Stimulated activated CD4-positive, alpha-beta T cell treated with anti-CD3 and anti-CD28 coated beads, Interleukin-2, amount 100 ng/mL, for 4 hours (primary cell): ENCODE data around the gene DECR2.
"Not testable (repeated sequence)": the region's sequence is repeated elsewhere in the genome, so short reads cannot be mapped to it uniquely, and the experiment has no call there.

Experiments used
- DNase-seq: peaks from one replicate; pipeline ENCODE4 v3.0.0-alpha.2; 2020; ENCODE audit warnings: low read depth

DECR2 gene

DNA sequence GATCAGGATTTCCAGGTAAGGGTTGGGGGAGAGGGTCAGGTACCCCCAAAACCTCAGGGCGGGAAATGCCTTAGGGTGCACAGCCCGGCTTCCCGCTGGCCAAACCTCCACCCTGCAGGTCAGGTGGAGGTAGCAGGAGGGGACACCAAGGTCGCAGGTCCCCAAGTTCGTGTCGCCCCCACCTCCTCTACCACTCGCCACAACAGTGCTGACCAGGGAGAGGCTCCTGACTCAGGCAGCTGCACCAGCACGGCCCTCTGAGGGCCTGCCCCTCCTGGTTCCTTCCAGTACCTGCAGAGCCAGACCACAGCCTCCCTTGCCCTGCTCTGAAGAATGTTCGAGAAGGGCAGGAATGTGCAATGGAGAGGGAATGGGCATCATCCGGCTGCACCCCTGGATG lies 35.2 kb upstream of the DECR2 start:
- DNase-seq = no peak

DNA sequence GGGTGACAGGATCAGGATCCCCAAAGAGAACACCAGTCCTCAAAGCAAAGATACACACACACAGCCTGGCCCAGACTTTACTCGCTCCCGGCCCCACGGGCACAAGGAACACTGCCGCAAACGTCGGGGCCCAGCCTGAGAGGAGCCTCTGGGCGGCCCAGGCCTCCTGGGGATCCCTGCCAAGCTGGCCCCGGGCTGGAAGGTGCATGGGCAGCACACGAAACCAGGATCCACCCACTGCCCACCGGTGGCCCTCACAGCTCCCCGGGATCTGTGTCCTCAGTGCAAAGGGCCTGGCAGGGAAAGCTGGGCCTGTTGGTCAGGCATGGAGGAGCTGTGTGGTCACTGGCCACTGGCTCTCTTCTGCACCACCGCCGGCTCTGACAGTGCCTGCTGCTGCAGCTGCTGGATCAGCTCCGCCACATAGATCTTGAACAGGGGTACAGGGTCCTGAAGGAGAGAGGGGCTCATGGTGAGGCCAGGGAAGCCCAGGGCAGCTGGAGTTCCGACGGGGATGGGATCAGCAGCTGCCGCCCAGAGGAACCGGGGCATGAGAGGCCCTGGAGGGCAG lies 34.3 kb upstream of the DECR2 start:
- DNase-seq = no peak

DNA sequence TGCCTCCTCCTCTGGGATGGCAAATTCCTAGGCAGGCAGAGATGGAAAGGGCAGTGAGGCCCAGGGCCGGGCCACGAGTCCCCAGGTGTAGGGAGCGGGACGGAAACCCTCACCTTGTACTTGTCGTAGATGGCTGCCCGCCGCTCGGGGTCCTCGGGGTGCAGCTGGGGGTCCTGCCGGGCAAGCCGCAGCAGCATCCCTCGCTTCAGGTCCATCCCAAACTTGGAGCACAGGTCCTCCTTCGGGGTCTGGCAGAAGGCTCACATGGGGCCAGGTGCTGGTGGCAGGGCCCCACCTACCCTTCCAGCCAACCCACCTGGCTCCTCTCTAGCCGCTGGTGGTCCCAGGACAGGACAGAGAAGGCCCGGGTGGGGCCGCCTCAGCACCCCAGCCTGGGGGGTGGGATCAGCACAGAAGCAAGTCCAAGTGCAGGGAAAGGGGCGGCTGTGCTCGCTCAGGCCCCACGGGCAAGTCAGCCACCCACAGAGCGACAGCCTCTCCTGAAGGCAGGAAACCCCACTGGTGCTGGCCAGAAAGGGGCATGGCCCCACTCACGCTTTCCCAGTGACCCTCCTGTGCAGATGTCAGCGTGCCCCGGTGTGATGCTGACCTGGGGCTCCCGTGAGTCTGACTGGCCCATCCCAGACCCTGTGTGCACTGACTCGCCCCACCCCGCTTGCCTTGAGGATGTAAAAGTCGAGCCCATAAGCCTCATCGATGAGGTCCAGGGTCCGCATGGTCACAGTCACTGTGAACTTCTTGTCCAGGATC lies 33.1 kb upstream of the DECR2 start:
- no peak for DNase-seq

DNA sequence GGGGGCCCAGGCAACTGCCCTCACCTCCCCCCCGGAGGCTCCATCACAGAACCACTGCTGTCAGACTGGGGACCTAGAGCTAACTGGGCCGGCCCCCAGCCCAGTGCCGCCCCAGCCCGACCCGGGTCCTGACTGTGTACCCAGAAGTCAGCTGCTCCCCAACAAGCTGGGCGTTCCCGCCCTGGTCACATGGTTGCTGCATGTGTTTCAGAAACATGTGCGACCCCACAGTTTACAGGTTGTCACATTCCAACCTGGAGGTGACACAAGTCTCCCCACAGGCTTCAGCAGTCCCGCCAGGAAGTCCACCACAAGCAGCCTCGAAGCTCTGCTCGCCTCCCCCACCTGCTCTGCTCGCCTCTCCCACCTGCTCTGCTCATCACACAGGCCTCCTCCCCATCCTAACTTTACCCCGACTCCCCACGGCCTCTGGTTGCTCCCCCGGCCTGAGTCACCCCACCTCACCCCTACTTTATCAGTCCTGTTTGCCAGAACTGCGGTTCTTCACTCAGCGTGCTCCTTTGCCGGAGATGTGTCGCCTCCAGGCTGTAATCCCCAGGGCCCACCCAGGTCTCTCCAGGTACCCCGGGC lies 32.3 kb upstream of the DECR2 start:
- no peak for DNase-seq

DNA sequence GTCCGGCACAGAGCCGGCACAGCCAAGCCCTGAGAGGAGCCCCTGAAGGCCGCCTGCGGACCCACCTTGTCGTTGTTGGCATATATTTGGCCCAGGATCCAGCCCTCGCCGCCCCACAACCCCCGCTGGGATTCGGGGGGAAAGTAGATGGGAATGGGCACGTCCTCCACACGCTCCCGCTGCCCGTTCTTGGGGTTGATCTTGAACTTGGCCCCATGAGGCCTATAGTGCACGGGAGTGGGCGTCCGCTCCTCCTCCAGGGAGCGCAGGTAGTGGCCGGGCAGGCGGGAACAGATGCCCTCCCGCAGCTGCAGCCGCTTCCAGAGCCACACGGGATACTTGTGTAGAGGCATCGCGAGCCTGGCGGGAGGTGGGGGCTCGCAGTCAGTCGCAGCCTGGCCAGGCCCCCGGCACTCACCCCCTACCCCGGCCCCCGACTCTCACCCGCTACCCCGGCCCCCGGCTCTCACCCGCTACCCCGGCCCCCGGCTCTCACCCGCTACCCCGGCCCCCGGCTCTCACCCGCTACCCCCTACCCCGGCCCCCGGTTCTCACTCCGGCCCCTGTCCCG lies 31.7 kb upstream of the DECR2 start:
- no peak for DNase-seq

DNA sequence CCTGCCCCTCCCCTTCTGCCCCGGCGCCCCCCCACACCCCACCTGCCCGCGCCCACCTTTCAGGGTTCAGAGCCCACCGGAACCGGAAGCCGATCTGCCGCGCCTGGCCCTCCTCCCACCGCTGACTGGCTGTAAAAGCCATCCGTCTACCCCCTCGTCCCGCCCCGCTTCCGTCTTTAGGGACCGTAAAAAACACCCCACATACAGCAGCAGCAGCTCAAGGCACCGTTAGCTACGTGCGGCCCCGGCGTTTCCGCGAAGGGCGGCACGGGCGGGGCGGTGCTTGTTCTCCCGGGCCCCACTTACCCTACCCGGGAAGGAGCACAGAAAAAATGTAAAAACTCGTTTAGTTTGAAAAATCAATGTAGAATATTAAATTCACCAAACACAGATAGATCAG lies 31.2 kb upstream of the DECR2 start, which contains the start of gene MRPL28:
Gene MRPL28, minus strand, starts transcription at position 96 of the 400 bp plus-strand sequence. CDS start 320 bp downstream, outside the sequence.
- peak; percentile 89 for DNase-seq

DNA sequence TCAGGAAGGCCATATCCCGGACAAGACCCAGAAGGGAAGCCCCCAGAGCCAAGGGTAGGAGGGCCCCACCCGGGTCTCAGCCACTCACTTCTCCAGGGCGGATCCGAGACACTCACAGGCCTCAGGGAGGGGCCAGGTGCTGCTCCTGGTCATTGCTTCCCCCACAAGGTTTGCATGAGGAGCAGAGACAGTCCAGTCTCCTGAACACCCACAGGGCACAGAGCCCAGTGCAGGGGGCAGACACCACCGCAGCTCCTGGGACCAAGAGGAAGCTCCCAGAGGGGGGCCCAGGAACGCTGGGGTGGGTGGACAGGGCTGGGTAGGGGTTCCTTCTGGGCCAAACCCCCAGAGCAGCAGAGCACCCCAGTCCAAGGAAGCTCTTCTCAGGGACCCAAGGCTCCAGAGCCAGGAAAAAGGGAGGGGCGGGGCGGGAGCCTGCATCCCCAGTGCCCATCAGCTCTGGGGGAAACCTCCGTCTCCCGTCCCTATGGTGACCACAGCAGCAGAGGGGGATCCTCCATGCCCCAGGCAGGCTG lies 30.6 kb upstream of the DECR2 start:
- DNase-seq = no peak

DNA sequence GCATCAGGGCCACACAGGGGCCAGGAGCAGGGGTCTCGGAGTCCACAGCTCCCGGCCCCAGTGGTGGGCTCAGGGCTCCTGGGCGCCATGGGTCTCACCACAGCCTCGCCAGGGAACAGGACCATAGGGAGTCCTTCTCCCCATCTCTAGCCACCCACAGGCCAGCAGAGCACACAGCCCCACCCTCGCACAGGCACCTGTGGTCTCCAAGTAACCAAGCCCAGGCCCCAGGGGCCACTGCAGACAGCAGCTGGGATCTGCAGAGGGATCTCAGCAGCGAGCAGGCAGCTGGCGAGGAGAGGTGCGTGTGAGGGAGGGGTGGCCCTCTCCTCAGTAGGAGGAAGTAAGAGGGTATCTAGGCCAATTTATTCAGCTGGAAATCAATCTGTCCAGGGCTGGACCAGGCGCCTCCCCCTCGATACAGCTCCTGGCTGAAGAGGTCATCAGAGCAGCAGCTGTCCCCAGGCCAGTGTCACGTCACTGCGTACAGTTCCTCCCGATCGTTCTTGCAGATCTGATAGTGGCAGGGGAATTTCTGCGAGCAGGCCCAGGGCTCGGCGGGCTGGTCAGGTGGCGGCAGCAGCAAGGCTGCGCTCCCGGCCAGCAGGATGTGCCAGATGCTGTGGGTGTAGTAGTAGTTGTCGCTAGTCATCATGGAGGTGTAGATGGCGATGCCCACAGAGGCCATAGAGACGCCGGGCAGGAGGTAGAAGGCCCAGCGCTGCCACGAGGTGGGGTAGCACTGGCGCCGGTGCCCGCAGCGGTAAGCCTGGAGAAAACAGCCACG lies 30.0 kb upstream of the DECR2 start:
- no peak for DNase-seq

DNA sequence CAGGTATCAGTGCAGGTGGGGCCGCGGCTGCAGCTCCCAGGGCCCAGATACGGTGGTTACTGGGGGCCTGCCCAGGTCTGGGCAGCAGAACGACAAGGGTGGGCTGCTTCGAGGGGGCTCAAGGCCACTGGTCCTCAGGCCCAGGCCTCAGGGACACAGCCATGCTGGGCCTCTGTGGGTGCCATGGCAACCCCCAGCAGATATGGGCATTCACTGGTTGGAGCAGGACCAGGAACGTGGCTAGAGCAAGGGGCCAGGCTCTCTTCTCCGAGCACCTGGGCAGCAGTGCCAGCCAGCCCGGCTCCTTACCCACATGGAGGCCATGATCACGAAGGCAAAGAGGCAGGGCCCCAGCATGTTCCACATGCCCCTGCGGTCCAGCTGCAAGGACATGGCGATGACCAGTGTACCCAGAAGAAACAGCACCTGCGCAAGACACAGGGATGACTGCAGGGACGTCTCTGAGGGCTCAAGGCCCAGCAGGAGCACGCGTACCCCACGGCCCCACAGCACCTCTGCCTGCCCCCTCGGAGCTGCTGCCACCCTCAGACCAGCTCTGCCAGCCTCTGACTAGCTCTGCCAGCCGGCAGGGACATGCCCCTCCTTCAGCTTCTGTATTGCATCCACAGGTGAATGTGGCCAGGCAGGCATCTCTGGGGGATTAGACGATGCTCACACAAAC lies 29.2 kb upstream of the DECR2 start:
- no peak for DNase-seq

DNA sequence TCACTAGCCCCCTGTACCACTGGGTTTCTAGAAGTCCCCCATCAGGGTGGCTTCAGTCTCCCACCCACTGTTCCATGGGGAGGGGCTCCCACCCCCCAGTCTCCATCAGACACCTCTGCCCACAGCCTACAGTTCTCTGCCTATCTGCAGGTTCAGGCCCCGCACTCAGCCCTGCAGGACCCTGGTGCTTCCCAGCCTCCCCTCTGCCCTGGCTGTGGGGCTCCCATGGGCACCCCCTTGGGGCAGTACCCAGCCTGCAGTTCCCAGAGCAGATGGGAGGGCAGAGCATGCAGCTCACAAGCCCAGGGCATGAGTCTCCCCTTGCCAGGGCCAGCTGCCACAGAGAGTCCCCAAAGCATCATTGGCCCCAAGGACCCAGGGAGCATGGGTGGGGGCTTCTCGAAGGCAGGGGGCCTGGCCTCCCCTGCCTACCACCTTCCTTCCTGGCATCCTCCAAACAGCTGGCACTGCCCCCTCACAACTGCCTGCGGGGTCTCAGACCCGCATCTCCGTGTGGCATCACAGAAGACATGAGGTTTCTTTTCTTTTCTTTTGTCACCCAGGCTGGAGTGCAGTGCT lies 28.6 kb upstream of the DECR2 start:
- DNase-seq = no peak

DNA sequence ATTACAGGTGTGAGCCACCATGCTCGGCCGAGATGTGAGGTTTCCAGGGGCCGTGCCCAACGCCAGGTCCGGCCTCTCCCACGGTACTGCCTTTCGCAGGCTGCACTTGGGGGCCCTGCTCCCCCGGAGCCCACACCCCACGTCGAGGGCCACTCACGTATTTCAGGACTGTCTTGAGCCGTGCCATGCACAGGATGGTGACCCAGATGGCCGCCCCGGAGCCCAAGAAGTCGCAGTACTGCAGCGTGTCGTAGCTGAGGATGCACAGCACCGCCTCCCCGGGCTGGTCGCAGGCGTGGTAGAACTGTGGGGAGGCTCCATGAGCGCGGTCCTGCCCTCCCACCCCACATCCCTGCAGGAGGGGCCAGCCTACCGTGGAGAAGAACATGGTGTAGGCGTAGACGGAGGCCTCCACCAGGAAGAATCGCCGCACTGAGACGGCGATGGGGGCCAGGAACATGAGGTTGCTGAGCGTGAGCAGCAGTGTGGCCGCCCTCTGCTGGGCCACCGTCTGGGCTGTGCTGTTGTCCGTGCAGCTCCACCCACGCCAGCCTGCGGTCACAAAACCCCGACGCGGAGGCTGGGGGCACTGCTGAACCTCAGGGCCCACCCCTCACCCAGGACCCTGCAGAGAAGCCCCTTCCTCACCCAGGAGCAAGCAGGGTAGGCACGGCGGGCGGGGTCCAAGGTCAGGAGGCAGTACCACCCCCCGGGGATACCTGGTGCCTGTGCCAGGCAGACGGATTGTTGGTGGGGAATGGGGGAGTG lies 27.7 kb upstream of the DECR2 start:
- no peak for DNase-seq

DNA sequence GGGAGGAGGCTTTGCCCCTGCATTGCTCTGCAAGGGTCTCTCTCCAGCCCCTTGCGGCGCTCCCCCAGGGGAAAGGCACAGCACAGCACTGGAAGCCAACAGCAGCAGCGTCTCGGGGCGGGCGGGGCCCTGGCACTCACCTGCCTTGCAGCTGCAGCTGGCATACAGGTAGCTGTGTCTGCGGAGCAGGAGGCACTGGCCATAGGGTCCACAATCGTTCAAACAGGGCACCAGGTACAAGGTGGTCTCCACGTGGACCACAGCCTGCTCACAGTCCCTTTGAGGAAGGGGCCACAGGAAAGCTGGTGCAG lies 27.1 kb upstream of the DECR2 start:
- no peak for DNase-seq

DNA sequence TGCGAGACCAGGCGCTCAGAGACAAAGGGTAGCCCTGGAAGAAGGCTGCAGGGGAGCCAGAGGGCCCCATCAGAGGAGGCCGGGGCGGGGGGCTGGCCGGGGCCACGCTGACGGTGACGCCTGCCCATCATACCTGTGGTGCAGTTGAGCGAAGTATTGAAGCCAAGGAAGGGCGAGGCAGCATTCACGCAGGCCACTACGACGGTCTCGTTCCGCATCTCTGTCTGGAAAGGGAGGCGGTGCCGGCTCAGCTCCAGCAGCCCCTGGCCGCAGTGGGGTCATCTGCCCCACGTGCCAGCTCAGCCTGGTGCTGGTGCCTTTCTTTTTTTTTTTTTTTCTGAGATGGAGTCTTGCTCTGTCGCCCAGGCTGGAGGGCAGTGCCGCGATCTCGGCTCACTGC lies 26.5 kb upstream of the DECR2 start:
- DNase-seq = no peak

DNA sequence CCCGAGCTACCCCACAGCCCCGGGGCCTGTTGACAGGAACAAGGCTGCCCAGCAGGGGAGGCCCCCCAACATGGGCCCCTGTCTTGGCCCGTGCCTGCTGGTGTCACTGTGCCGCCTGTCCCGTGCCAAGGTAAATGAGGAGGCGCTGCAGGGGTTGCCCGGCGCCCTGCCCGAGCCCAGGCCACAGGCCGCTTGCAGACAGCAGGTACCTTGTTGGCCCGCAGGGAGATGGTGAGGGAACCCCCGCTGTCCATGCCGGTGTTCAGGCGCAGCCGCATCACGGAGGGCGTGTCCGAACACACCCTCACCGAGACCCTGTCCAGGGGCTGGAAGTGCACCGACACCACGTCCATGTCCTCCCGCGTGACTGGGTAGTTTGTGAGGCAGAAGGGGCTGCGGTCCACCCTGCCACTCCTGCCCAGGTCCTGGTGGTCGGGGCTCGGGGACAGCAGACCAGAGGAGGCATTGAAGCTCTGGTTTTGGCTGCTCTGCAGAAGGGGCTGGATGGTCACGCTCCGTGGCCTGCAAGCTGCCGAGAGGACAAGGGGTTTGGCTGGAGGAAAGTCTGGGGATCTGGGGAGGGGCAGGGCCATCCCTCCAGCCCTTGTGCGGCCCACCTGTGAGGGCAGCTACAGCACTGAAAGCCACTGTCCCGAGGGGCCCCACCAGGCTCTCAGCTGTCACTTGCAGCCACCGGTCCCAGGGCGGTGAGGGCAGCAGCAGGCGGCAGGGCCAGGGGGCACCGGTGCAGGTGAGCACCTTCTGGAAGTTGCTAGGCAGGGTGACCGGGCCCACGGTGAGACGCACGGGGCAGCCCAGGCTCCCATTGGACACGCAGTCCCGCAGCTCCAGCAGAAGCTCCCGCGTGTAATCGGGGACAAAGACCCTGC lies 25.5 kb upstream of the DECR2 start:
- no peak for DNase-seq

DNA sequence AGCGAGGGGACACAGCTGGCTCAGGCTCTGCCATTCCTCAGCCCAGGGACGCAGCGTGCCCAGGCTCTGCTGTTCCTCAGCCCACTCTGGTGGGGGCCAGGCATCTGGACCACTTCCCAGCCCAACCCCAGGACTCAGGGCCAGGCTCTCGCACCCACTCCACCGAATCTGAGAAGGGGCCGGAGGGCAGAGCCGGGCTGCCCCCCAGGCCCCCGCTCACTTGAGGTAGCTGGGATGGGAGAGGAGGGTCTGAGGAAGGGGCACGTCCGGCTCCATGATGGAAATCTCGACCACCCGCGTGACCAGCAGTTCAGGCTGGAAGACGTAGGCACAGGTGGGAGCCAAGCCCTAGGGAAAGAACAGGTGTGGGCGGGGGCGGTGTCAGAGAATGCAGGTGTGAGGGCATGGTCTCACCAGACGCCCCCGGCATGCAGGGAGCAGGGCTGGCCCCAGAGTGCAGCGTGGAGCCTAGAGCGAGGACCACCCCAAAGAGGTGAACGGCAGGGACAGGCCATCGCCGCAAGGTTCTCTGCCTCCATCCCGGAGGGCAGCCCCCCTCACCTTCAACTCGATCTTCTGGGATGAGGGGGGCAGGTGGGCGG lies 24.8 kb upstream of the DECR2 start:
- no peak for DNase-seq

DNA sequence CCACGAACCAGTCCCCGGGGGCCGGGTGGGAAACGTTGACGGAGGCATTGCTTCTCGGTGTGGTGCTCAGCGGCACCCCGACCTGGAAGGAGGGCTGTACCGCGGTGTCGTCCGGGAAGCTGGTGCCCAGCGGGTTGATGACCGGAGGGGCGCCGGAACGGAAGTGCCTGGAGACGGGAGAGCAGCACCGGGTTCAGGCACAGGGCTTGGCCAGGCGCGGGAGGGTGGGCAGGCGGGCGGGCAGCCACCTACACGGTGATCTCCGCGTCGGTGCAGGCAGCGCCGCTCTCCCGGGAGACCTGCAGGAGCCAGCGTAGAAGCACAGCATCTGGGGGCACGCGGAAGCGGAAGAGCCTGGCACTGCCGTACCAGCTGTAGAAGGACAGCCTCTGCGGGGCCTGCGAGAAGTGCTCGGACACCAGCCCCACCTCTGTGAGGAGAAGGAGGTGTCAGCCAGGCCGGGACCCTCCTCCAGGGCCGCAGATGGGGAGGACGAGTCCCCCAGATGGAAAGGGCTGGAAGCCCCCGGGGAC lies 24.2 kb upstream of the DECR2 start:
- DNase-seq = no peak

DNA sequence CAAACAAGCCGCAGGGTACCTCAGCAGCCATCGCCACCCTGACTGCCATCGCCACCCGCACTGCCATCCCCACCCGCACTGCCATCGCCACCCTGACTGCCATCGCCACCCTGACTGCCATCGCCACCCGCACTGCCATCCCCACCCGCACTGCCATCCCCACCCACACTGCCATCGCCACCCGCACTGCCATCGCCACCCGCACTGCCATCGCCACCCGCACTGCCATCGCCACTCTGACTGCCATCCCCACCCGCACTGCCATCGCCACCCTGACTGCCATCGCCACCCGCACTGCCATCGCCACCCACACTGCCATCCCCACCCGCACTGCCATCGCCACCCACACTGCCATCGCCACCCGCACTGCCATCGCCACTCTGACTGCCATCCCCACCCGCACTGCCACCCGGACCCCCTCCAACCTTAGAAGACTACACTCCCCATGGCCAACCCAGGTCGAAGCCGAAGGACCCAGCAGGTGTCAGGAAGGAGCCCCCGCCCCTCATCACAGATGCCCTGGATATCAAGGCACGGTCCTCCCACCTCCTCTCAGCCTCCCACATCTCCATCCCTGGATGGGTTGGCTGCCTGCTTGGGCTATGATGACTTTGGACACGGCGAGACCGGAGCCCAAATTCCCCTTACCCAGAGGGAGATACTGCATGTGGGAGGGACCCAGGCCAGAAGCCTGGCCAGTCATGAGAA lies 23.4 kb upstream of the DECR2 start:
- not testable (repeated sequence) for DNase-seq

DNA sequence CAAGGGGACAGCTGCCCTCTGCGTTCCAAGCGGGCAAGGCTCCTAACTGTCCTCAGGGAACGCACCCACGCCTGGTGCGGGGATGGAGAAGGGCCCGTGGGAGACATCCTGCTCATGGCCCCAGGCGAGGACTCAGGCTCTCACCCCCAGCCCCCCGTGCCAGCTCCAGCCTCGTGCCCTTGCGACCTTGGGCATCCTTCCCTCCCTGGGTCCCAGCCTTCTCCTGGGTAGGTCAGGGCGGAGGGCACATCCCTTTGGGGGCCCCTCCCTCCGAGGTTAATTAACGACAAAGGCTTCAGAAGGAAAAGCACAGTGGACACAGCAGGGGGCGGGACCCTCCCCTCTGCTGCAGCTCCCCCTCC lies 22.9 kb upstream of the DECR2 start:
- no peak for DNase-seq
